ENCODE results near the gene GNA12. TPM values are rescaled to one million over a fixed set of nuclear protein-coding genes. Genes with fewer than 3 reads are reported as not detected.

The GNA12 gene
- total RNA-seq, 1 experiment from 2014 or later, result 36.2 TPM

GRCh38 chr7:2755531-2755930 is 88.6 kb downstream of the GNA12 start:
- intact Hi-C loops (cut with micrococcal nuclease), result loop anchor here (5.0 kb wide), 3 partner anchors 67 to 107 kb away; partner anchors contain the start of gene GNA12
- no peak overlapping the region for H3K4me3 Mint-ChIP-seq (ENCODE audit: unreplicated experiment)
- no peaks in the 10 kb centered on the region for H3K36me3 Mint-ChIP-seq (ENCODE audit: insufficient read depth, unreplicated experiment)
- H3K4me1 Mint-ChIP-seq (ENCODE audit: insufficient read depth, unreplicated experiment), result peaks cover 36% of the 10 kb centered on the region
- TF ChIP-seq CTCF (IDR thresholded peaks at IDR 0.05; ENCODE audit: unreplicated experiment), result no peak
- ChIA-PET POLR2A (interaction anchor here (0.6 kb wide), 1 partner anchor 209 kb away, joined by 3 read pairs; no protein-coding TSS in a partner anchor), CTCF (no interaction called here)
- BruUV-seq (replicated peaks), result no TSS peak
- H3K9me3 Mint-ChIP-seq (ENCODE audit: unreplicated experiment), result no peaks in the 10 kb centered on the region
- DNase-seq (ENCODE audit: unreplicated experiment), result no peak
- no peaks in the 10 kb centered on the region for H3K27me3 Mint-ChIP-seq (ENCODE audit: insufficient read depth, unreplicated experiment)
- H3K27ac Mint-ChIP-seq (ENCODE audit: low read depth, unreplicated experiment), result no peak overlapping the region

GRCh38 chr7:2754912-2755311 is 89.2 kb downstream of the GNA12 start:
- ChIA-PET CTCF (no interaction called here), POLR2A (interaction anchor here (0.6 kb wide), 1 partner anchor 1182 kb away, joined by 3 read pairs; no protein-coding TSS in a partner anchor)

GRCh38 chr7:2754086-2754485 is 90.0 kb downstream of the GNA12 start:
- TF ChIP-seq CTCF (IDR thresholded peaks at IDR 0.05; ENCODE audit: unreplicated experiment), result no peak
- no peak for DNase-seq (ENCODE audit: unreplicated experiment)
- ChIA-PET CTCF (no interaction called here), POLR2A (interaction anchor here (0.5 to 1.2 kb wide), 3 partner anchors 9 to 1183 kb away, joined by 3 to 4 read pairs (median 3); no protein-coding TSS in a partner anchor)
- BruUV-seq (replicated peaks), result no TSS peak
- H3K27me3 Mint-ChIP-seq (ENCODE audit: insufficient read depth, unreplicated experiment), result no peaks in the 10 kb centered on the region
- intact Hi-C loops (cut with micrococcal nuclease), result no loop called here
- no peak overlapping the region for H3K27ac Mint-ChIP-seq (ENCODE audit: low read depth, unreplicated experiment)
- no peaks in the 10 kb centered on the region for H3K36me3 Mint-ChIP-seq (ENCODE audit: insufficient read depth, unreplicated experiment)
- no peak overlapping the region for H3K4me3 Mint-ChIP-seq (ENCODE audit: unreplicated experiment)
- peaks cover 30% of the 10 kb centered on the region for H3K4me1 Mint-ChIP-seq (ENCODE audit: insufficient read depth, unreplicated experiment)
- no peaks in the 10 kb centered on the region for H3K9me3 Mint-ChIP-seq (ENCODE audit: unreplicated experiment)

More at GRCh38 chr7:2754912-2755311, 89.2 kb downstream of the GNA12 start:
- no peak for DNase-seq (ENCODE audit: unreplicated experiment)
- Mint-ChIP-seq H3K36me3 (ENCODE audit: insufficient read depth, unreplicated experiment) (no peaks in the 10 kb centered on the region), H3K27me3 (ENCODE audit: insufficient read depth, unreplicated experiment) (no peaks in the 10 kb centered on the region), H3K27ac (ENCODE audit: low read depth, unreplicated experiment) (no peak overlapping the region), H3K9me3 (ENCODE audit: unreplicated experiment) (no peaks in the 10 kb centered on the region), H3K4me1 (ENCODE audit: insufficient read depth, unreplicated experiment) (peaks cover 32% of the 10 kb centered on the region), H3K4me3 (ENCODE audit: unreplicated experiment) (no peak overlapping the region)
- intact Hi-C loops (cut with micrococcal nuclease), result loop anchor here (5.0 kb wide), 3 partner anchors 67 to 107 kb away; partner anchors contain the start of gene GNA12
- BruUV-seq (replicated peaks), result no TSS peak
- no peak for TF ChIP-seq CTCF (IDR thresholded peaks at IDR 0.05; ENCODE audit: unreplicated experiment)

- BruUV-seq (replicated peaks), result no TSS peak
- TF ChIP-seq CTCF (IDR thresholded peaks at IDR 0.05; ENCODE audit: unreplicated experiment), result no peak
- no peaks in the 10 kb centered on the region for H3K27me3 Mint-ChIP-seq (ENCODE audit: insufficient read depth, unreplicated experiment)
- H3K9me3 Mint-ChIP-seq (ENCODE audit: unreplicated experiment), result no peaks in the 10 kb centered on the region
- ChIA-PET CTCF (interaction anchor here (0.6 kb wide), 3 partner anchors 66 to 945 kb away, joined by 3 to 5 read pairs (median 3); no protein-coding TSS in a partner anchor), POLR2A (no interaction called here)
- H3K27ac Mint-ChIP-seq (ENCODE audit: low read depth, unreplicated experiment), result no peak overlapping the region
- no peak overlapping the region for H3K4me3 Mint-ChIP-seq (ENCODE audit: unreplicated experiment)
- intact Hi-C loops (cut with micrococcal nuclease), result no loop called here
- peaks cover 25% of the 10 kb centered on the region for H3K4me1 Mint-ChIP-seq (ENCODE audit: insufficient read depth, unreplicated experiment)
- H3K36me3 Mint-ChIP-seq (ENCODE audit: insufficient read depth, unreplicated experiment), result no peaks in the 10 kb centered on the region
- no peak for DNase-seq (ENCODE audit: unreplicated experiment)
These were observed 91.0 kb downstream of the GNA12 start for GRCh38 chr7:2753148-2753547.

Data from MCF 10A (cell line).